ENCODE measurements around the gene ZNF445. TPM values are rescaled to one million over a fixed set of nuclear protein-coding genes. Genes with fewer than 3 reads are reported as not detected.

Gene ZNF445
- total RNA-seq, 1 donor: 9.8 TPM

DNA sequence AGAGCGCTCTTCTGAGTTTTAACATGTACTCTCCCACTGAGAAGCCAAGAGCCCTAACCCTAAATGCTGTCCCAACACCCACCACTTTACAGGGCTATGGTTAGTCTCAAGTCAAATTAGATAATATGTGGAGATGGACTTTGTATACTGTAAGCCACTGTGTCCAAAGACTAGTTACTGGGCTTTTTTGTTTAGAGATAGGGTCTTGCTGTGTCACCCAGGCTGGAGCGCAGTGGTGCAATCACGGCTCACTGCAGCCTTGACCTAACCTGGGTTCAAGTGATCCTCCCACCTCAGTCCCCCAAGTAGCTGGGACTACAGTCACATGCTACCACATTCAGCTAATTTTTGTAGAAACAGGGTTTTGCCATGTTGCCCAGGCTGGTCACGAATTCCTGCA is 23.2 kb downstream of the ZNF445 start:
- Histone ChIP-seq H3K79me2 (ENCODE audit: insufficient read depth, low read length) (peaks cover 2% of the 10 kb centered on the region), H3K4me1 (ENCODE audit: insufficient read depth, low read length) (no peaks in the 10 kb centered on the region), H2AFZ (ENCODE audit: low read length) (no peak overlapping the region), H3K9me3 (ENCODE audit: low read depth, low read length) (peaks cover 4% of the 10 kb centered on the region), H3K4me2 (ENCODE audit: insufficient read depth, low read length) (no peak overlapping the region), H3K27ac (ENCODE audit: low read depth, low read length) (no peak overlapping the region), H3K27me3 (ENCODE audit: insufficient read depth, low read length) (no peaks in the 10 kb centered on the region), H3K36me3 (ENCODE audit: insufficient read depth, low read length) (peaks cover 50% of the 10 kb centered on the region), H4K20me1 (ENCODE audit: insufficient read depth, low read length) (no peaks in the 10 kb centered on the region), H3K4me3 (ENCODE audit: insufficient read depth, low read length) (no peak overlapping the region)
- DNase-seq (ENCODE audit: insufficient read length, low spot score, missing footprints): no peak
- TF ChIP-seq, protein P1, sequence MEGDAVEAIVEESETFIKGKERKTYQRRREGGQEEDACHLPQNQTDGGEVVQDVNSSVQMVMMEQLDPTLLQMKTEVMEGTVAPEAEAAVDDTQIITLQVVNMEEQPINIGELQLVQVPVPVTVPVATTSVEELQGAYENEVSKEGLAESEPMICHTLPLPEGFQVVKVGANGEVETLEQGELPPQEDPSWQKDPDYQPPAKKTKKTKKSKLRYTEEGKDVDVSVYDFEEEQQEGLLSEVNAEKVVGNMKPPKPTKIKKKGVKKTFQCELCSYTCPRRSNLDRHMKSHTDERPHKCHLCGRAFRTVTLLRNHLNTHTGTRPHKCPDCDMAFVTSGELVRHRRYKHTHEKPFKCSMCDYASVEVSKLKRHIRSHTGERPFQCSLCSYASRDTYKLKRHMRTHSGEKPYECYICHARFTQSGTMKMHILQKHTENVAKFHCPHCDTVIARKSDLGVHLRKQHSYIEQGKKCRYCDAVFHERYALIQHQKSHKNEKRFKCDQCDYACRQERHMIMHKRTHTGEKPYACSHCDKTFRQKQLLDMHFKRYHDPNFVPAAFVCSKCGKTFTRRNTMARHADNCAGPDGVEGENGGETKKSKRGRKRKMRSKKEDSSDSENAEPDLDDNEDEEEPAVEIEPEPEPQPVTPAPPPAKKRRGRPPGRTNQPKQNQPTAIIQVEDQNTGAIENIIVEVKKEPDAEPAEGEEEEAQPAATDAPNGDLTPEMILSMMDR (IDR thresholded peaks at IDR 0.05; ENCODE audit: extremely low read depth, low read depth, low read length): no peak

DNA sequence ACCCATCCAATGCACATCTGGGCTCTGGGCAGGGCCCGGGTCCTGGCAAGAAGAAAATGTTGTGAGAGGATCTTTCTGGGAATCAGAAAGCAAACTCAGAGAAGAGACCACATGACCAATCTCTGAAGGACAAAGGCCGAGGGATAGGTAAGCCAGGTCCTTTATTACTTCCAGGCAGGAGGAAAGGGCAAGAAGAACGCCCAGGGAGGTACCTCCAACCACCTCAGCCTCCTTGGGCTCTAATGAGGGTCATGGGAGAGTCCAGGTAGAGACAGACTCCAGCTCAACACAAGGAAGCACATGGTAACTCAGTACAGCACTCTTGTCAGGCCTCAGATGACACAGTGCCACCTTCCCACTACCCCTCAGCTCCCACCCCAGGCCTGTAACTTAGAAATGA is 26.0 kb downstream of the ZNF445 start:
- no peak overlapping the region for H3K27ac ChIP-seq (ENCODE audit: low read depth, low read length)
- H3K4me3 ChIP-seq (ENCODE audit: insufficient read depth, low read length): no peak overlapping the region
- H4K20me1 ChIP-seq (ENCODE audit: insufficient read depth, low read length): no peaks in the 10 kb centered on the region
- no peak overlapping the region for H3K4me2 ChIP-seq (ENCODE audit: insufficient read depth, low read length)
- TF ChIP-seq, protein P1 (IDR thresholded peaks at IDR 0.05; ENCODE audit: extremely low read depth, low read depth, low read length): no peak
- DNase-seq (ENCODE audit: insufficient read length, low spot score, missing footprints): no peak
- no peaks in the 10 kb centered on the region for H3K4me1 ChIP-seq (ENCODE audit: insufficient read depth, low read length)
- no peaks in the 10 kb centered on the region for H3K79me2 ChIP-seq (ENCODE audit: insufficient read depth, low read length)
- H3K9me3 ChIP-seq (ENCODE audit: low read depth, low read length): peaks cover 26% of the 10 kb centered on the region
- no peaks in the 10 kb centered on the region for H3K27me3 ChIP-seq (ENCODE audit: insufficient read depth, low read length)
- H3K36me3 ChIP-seq (ENCODE audit: insufficient read depth, low read length): peaks cover 72% of the 10 kb centered on the region
- no peak overlapping the region for H2AFZ ChIP-seq (ENCODE audit: low read length)

DNA sequence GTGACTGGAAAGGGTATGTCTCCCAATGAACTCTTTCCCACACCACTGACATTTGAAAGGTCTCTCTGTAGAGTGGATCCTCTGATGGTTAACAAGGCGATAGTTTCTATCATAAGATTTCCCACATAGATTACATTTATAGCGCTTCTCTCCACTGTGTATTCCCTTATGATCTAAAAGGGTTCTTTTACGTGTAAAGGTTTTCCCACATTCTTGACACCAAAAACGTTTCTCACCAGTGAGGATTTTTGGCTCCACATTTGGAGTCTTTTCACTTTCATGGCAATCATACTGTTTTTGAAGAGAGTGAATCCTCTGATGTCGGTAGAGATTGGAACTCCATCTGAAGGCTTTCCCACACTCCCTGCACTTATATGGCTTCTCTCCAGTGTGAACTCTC is 30.5 kb downstream of the ZNF445 start:
- no peaks in the 10 kb centered on the region for H3K79me2 ChIP-seq (ENCODE audit: insufficient read depth, low read length)
- no peak overlapping the region for H2AFZ ChIP-seq (ENCODE audit: low read length)
- no peak overlapping the region for H3K4me2 ChIP-seq (ENCODE audit: insufficient read depth, low read length)
- no peaks in the 10 kb centered on the region for H4K20me1 ChIP-seq (ENCODE audit: insufficient read depth, low read length)
- TF ChIP-seq, protein P1 (IDR thresholded peaks at IDR 0.05; ENCODE audit: extremely low read depth, low read depth, low read length): no peak
- no peaks in the 10 kb centered on the region for H3K27me3 ChIP-seq (ENCODE audit: insufficient read depth, low read length)
- H3K9me3 ChIP-seq (ENCODE audit: low read depth, low read length): peaks cover 33% of the 10 kb centered on the region
- H3K27ac ChIP-seq (ENCODE audit: low read depth, low read length): no peak overlapping the region
- peaks cover 68% of the 10 kb centered on the region for H3K36me3 ChIP-seq (ENCODE audit: insufficient read depth, low read length)
- H3K4me1 ChIP-seq (ENCODE audit: insufficient read depth, low read length): no peaks in the 10 kb centered on the region
- no peak for DNase-seq (ENCODE audit: insufficient read length, low spot score, missing footprints)
- peak overlapping the region; percentile 14 for H3K4me3 ChIP-seq (ENCODE audit: insufficient read depth, low read length)

GRCh38 chr3:44445786-44446185 is 31.7 kb downstream of the ZNF445 start:
- TF ChIP-seq, protein P1 (IDR thresholded peaks at IDR 0.05; ENCODE audit: extremely low read depth, low read depth, low read length): no peak
- Histone ChIP-seq H3K36me3 (ENCODE audit: insufficient read depth, low read length) (peaks cover 67% of the 10 kb centered on the region), H3K27ac (ENCODE audit: low read depth, low read length) (no peak overlapping the region), H3K9me3 (ENCODE audit: low read depth, low read length) (peaks cover 33% of the 10 kb centered on the region), H3K4me1 (ENCODE audit: insufficient read depth, low read length) (peaks cover 6% of the 10 kb centered on the region), H3K79me2 (ENCODE audit: insufficient read depth, low read length) (no peaks in the 10 kb centered on the region), H4K20me1 (ENCODE audit: insufficient read depth, low read length) (no peaks in the 10 kb centered on the region), H3K27me3 (ENCODE audit: insufficient read depth, low read length) (no peaks in the 10 kb centered on the region), H3K4me3 (ENCODE audit: insufficient read depth, low read length) (no peak overlapping the region), H3K4me2 (ENCODE audit: insufficient read depth, low read length) (no peak overlapping the region), H2AFZ (ENCODE audit: low read length) (no peak overlapping the region)
- DNase-seq (ENCODE audit: insufficient read length, low spot score, missing footprints): no peak
